Measurements from ENCODE around the gene TCP11L2.

GRCh38 chr12:106280106-106280505, 22.4 kb upstream of the TCP11L2 start:
- TF ChIP-seq CTCF (IDR thresholded peaks at IDR 0.05; ENCODE audit: insufficient read depth, low read length) (no peak), REST (IDR thresholded peaks at IDR 0.05; ENCODE audit: insufficient replicate concordance, low read depth) (no peak), GABPA (IDR thresholded peaks at IDR 0.05; ENCODE audit: low read depth) (no peak), POLR2AphosphoS5 (IDR thresholded peaks at IDR 0.05; ENCODE audit: low read depth) (no peak)

All from HL-60 (cell line).